GM18508 (cell line): ENCODE results near the gene FRAT2.
"Not testable (repeated sequence)": the region's sequence is repeated elsewhere in the genome, so short reads cannot be mapped to it uniquely, and the experiment has no call there.

Experiments
- ATAC-seq: cut with Tn5 transposase; IDR thresholded peaks from one replicate; pipeline ENCODE4 v1.9.1; 2021; ENCODE audit warnings: moderate number of reproducible peaks; ENCODE audit not compliant: insufficient read depth, unreplicated experiment

The FRAT2 gene

GRCh38 chr10:97358349-97358748 is 23.8 kb upstream of the FRAT2 start:
- ATAC-seq: no peak

DNA sequence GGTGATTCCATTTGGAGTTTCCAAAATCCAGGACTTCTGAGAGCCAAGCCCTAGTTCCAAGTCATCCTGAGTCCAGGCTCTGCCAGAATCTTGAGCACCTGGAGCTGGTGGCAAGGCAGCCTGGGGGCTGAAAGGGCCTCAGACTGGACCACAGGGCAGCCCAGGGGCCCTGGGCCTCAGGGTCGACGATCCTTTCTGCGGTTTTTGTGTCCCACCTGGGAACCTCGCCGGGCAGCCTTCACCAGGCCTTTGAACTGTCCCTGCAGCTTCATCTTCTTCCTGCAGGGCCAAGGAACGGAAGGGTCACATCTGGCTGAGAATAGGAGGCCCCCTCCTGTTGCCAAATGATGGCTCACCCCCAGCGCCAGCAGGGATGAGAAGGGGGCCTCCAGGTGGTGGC is 22.4 kb upstream of the FRAT2 start:
- ATAC-seq: no peak

DNA sequence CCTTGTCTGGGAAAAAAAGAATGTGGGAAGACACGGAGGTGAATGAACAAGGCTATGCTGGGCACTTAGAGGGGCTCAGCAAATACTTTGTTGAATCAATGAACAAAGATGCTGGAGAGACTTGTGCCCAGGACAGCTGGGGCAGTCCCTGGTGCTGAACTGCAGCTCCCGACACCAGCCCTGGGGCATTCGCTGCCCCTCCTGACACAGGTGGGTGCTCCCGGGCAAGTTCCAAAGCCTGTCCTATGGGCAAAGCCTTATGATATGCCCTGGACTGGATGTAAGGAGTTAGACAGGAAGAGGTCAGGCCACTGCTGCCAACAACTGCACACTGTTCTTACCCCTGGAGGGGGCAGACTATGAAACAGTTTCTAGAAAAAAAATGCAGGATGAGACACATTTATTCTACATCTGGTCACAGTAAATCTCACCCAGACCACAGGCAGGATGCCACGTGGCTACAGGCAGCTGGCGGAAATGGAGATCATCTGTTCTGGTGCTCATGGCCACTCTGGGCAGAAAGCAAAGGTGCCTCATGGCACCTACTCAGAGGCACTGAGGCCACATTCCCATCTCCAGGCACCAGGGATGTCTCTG is 21.9 kb upstream of the FRAT2 start:
- ATAC-seq: no peak

DNA sequence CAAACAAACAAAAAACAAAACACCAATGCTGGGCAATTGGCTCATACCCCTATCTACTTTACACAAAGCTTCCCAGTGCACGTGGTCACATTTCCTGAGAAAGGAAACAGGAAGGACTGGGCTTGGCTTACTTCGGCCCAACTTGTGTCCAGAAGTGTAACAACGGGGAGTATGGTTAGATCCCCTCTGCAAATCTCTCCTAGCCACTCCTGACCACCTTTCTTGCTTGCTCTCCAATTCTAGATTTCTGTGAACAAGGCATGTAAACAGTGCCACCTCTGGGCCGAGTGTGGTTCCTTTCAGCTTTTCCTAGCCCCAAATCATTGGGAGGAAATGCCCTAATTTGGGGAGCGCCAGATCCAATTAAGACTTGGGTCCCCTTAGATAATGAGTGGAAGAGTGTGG is 21.0 kb upstream of the FRAT2 start:
- no peak for ATAC-seq

GRCh38 chr10:97353945-97354344 is 19.4 kb upstream of the FRAT2 start:
- ATAC-seq: no peak

GRCh38 chr10:97349752-97350513 is 15.4 kb upstream of the FRAT2 start:
- no peak for ATAC-seq

DNA sequence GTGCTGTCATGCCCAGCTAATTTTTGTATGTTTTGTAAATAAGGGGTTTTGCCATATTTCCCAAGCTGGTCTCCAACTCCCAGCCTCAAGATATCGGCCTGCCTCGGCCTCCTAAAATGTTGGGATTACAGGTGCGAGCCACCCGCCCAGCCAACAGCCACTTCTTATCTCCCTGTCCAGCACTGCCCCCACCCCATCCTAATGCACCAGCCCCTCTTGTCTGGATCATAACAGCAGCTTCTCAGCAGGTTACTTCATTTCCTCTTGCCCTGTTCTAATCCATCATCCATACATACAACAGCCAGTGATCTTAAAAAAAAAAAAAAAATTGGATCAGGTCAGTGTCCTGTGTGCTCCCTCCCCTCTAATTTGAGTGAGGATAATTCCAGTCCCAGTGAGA is 12.8 kb upstream of the FRAT2 start:
- ATAC-seq: no peak

DNA sequence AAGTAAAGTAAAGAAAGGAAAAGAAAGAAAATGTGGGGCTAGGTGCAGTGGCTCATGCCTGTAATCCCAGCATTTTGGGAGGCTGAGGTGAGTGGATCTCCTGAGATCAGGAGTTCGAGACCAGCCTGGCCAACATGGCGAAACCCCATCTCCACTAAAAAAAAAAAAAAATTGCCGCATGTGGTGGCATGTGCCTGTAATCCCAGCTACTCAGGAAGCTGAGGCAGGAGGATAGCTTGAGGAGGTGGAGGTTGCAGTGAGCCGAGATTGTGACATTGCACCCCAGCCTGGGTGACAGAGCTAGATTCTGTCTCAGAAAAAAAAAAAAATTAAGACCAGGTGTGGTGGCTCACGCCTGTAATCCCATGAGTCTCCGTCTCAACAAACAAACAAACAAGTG is 9.1 kb upstream of the FRAT2 start:
- ATAC-seq: not testable (repeated sequence)

- no peak for ATAC-seq
Observed at GRCh38 chr10:97341416-97341815, 6.9 kb upstream of the FRAT2 start.

- no peak for ATAC-seq
Observed at GRCh38 chr10:97338041-97338440, 3.5 kb upstream of the FRAT2 start.

- ATAC-seq: no peak
Observed at GRCh38 chr10:97336942-97337831, 2.7 kb upstream of the FRAT2 start.

DNA sequence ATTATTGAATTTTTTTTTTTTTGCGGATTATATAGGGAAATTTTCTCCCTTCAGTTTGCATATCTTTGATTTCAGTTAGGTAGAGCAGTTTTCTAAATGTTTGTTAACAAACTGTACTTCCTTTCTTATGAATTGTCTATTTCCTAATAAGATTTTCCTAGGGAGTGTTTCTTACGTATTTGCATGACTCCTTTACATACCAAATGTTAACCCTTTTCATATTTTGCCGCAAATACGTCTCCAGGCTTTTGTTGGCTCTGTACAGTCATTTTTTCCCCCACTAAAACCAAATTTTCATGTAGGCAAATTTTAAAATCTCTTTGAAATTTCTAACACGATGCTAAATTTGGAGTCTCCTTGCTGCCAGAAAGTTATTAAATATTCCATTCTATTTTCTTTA is 1.9 kb upstream of the FRAT2 start:
- ATAC-seq: no peak

GRCh38 chr10:97336006-97336405 is 1.5 kb upstream of the FRAT2 start:
- no peak for ATAC-seq

GRCh38 chr10:97335188-97335619 is 675 bp upstream of the FRAT2 start:
- no peak for ATAC-seq

DNA sequence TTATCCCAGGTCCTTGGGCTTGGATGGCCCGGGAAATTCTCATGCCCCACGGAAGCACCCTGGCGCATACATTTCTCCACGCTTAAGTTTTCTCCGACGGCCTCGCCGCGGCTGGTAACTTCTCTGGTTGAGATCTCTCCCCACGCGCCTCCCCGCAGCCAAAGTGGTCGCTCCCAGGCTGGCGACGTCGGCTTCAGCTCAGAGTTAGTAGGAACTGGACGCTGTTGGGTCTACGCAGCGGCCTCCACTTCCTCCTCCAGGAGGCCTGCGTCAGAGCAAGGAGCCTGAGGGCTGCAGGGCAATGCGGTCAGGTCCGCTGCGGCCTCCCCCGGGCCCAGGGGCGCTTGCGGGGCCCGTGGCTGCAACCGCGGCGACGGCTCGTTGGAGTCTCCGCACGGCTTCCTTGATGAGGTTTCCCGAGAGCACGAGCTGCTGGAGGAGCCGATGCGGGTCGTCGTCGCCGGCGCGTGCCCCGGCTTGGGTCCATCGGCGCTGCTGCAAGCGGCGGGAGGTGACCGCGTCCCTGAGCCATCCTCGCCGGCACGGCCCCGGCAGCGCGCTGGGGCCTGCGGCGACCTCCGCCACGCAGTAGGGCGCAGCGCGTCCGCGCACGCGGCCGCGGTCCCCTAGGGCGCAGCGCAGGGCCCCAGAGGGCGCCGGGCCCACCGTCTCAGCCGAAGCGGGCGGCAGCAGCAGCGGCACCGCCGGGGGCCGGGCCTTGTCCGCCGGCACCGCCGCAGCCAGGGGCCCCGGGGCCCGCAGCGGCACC is 744 bp downstream of the FRAT2 start:
- ATAC-seq: no peak

- no peak for ATAC-seq
Observed at GRCh38 chr10:97333351-97333600, 1.3 kb downstream of the FRAT2 start.

- no peak for ATAC-seq
Observed at GRCh38 chr10:97332591-97333350, 1.8 kb downstream of the FRAT2 start.

- no peak for ATAC-seq
Observed at GRCh38 chr10:97331153-97331703, 3.3 kb downstream of the FRAT2 start.

GRCh38 chr10:97329766-97330165 is 4.8 kb downstream of the FRAT2 start:
- ATAC-seq: no peak
